ENCODE results near the gene CYYR1. TPM values are rescaled to one million over a fixed set of nuclear protein-coding genes. Genes with fewer than 3 reads are reported as not detected.

Gene CYYR1
- total and polyA plus RNA-seq, 5 experiments from 2014 or later, result not detected

- H3K27me3 Mint-ChIP-seq, result peaks cover 0 to 28% (median 0%) of the 10 kb centered on the region in 5 donors
- H3K36me3 Mint-ChIP-seq, result no peaks in the 10 kb centered on the region
- H3K27ac Mint-ChIP-seq, result no peak overlapping the region
Measured at GRCh38 chr21:26544201-26544775, 28.8 kb downstream of the CYYR1 start.

GRCh38 chr21:26540651-26541050 lies 32.4 kb downstream of the CYYR1 start:
- Mint-ChIP-seq H3K4me1 (no peaks in the 10 kb centered on the region), H3K36me3 (no peaks in the 10 kb centered on the region), H3K9me3 (peaks cover 0 to 2% (median 0%) of the 10 kb centered on the region in 9 donors), H3K27ac (no peak overlapping the region), H3K4me3 (no peak overlapping the region), H3K27me3 (peaks cover 0 to 18% (median 0%) of the 10 kb centered on the region in 5 donors)
- no peak for DNase-seq
- POLR2A ChIA-PET, result no interaction called here
- no peak for ATAC-seq

More at GRCh38 chr21:26544201-26544775, 28.8 kb downstream of the CYYR1 start:
- no peak for ATAC-seq
- Mint-ChIP-seq H3K9me3 (no peaks in the 10 kb centered on the region), H3K4me3 (no peak overlapping the region), H3K4me1 (no peaks in the 10 kb centered on the region)
- no peak for DNase-seq
- POLR2A ChIA-PET, result no interaction called here

GRCh38 chr21:26539566-26539965 lies 33.5 kb downstream of the CYYR1 start:
- POLR2A ChIA-PET, result no interaction called here
- no peak overlapping the region for H3K27ac Mint-ChIP-seq
- DNase-seq (no peak), ATAC-seq (no peak)
- peaks cover 0 to 4% (median 0%) of the 10 kb centered on the region in 9 donors for H3K9me3 Mint-ChIP-seq
- H3K36me3 Mint-ChIP-seq, result no peaks in the 10 kb centered on the region
- no peak overlapping the region for H3K4me3 Mint-ChIP-seq
- H3K4me1 Mint-ChIP-seq, result no peaks in the 10 kb centered on the region
- H3K27me3 Mint-ChIP-seq, result peaks cover 0 to 18% (median under 1%) of the 10 kb centered on the region in 5 donors

GRCh38 chr21:26534517-26534916 lies 38.6 kb downstream of the CYYR1 start:
- H3K27ac Mint-ChIP-seq, result no peak overlapping the region
- ATAC-seq, result no peak
- peaks cover 0 to 4% (median 0%) of the 10 kb centered on the region in 9 donors for H3K9me3 Mint-ChIP-seq
- H3K36me3 Mint-ChIP-seq, result no peaks in the 10 kb centered on the region
- POLR2A ChIA-PET, result no interaction called here
- H3K4me3 Mint-ChIP-seq, result no peak overlapping the region
- peaks cover 0 to 9% (median 2%) of the 10 kb centered on the region in 5 donors for H3K27me3 Mint-ChIP-seq
- no peak for DNase-seq
- H3K4me1 Mint-ChIP-seq, result no peaks in the 10 kb centered on the region

GRCh38 chr21:26532208-26532607 lies 40.9 kb downstream of the CYYR1 start:
- POLR2A ChIA-PET, result no interaction called here
- Mint-ChIP-seq H3K4me3 (no peak overlapping the region), H3K27ac (no peak overlapping the region), H3K9me3 (peaks cover 0 to 4% (median 0%) of the 10 kb centered on the region in 9 donors), H3K4me1 (no peaks in the 10 kb centered on the region), H3K36me3 (no peaks in the 10 kb centered on the region), H3K27me3 (peaks cover 0 to 9% (median 2%) of the 10 kb centered on the region in 5 donors)
- ATAC-seq, result no peak
- DNase-seq, result no peak

GRCh38 chr21:26529526-26529925 lies 43.6 kb downstream of the CYYR1 start:
- peaks cover 0 to 8% (median 1%) of the 10 kb centered on the region in 5 donors for H3K27me3 Mint-ChIP-seq
- no peak overlapping the region for H3K27ac Mint-ChIP-seq
- H3K9me3 Mint-ChIP-seq, result peaks cover 0 to 10% (median 0%) of the 10 kb centered on the region in 9 donors
- no peaks in the 10 kb centered on the region for H3K4me1 Mint-ChIP-seq
- H3K4me3 Mint-ChIP-seq, result no peak overlapping the region
- no peaks in the 10 kb centered on the region for H3K36me3 Mint-ChIP-seq
- POLR2A ChIA-PET, result no interaction called here
- DNase-seq, result no peak
- no peak for ATAC-seq

- peaks cover 0 to 10% (median 0%) of the 10 kb centered on the region in 9 donors for H3K9me3 Mint-ChIP-seq
- H3K4me3 Mint-ChIP-seq, result no peak overlapping the region
- no peak for ATAC-seq
- no peaks in the 10 kb centered on the region for H3K36me3 Mint-ChIP-seq
- H3K4me1 Mint-ChIP-seq, result no peaks in the 10 kb centered on the region
- H3K27me3 Mint-ChIP-seq, result peaks cover 0 to 4% (median 0%) of the 10 kb centered on the region in 5 donors
- no peak overlapping the region for H3K27ac Mint-ChIP-seq
- DNase-seq, result no peak
- POLR2A ChIA-PET, result no interaction called here
Measured at GRCh38 chr21:26528882-26529281, 44.2 kb downstream of the CYYR1 start.

- DNase-seq, result no peak
- H3K9me3 Mint-ChIP-seq, result peaks cover 0 to 13% (median 7%) of the 10 kb centered on the region in 9 donors
- H3K36me3 Mint-ChIP-seq, result no peaks in the 10 kb centered on the region
- POLR2A ChIA-PET, result no interaction called here
- no peak for ATAC-seq
- H3K4me1 Mint-ChIP-seq, result no peaks in the 10 kb centered on the region
- no peaks in the 10 kb centered on the region for H3K27me3 Mint-ChIP-seq
- no peak overlapping the region for H3K27ac Mint-ChIP-seq
- H3K4me3 Mint-ChIP-seq, result no peak overlapping the region
Measured at GRCh38 chr21:26522704-26523103, 50.4 kb downstream of the CYYR1 start.

GRCh38 chr21:26519142-26519541 lies 53.9 kb downstream of the CYYR1 start:
- Mint-ChIP-seq H3K4me3 (no peak overlapping the region), H3K27ac (no peak overlapping the region), H3K36me3 (no peaks in the 10 kb centered on the region), H3K4me1 (no peaks in the 10 kb centered on the region), H3K27me3 (peaks cover 0 to 5% (median 0%) of the 10 kb centered on the region in 5 donors), H3K9me3 (peaks cover 0 to 13% (median 4%) of the 10 kb centered on the region in 9 donors)
- ATAC-seq (no peak), DNase-seq (no peak)
- POLR2A ChIA-PET, result no interaction called here

GRCh38 chr21:26515257-26515656 lies 57.8 kb downstream of the CYYR1 start:
- no peak overlapping the region for H3K27ac Mint-ChIP-seq
- DNase-seq, result no peak
- POLR2A ChIA-PET, result no interaction called here

GRCh38 chr21:26513212-26513611 lies 59.9 kb downstream of the CYYR1 start:
- Mint-ChIP-seq H3K9me3 (peaks cover 0 to 4% (median under 1%) of the 10 kb centered on the region in 9 donors), H3K36me3 (no peaks in the 10 kb centered on the region), H3K27ac (no peak overlapping the region), H3K4me1 (no peaks in the 10 kb centered on the region), H3K27me3 (peaks cover 0 to 9% (median 0%) of the 10 kb centered on the region in 5 donors), H3K4me3 (no peak overlapping the region)
- DNase-seq, result no peak
- ATAC-seq, result no peak
- POLR2A ChIA-PET, result no interaction called here

More at GRCh38 chr21:26515257-26515656, 57.8 kb downstream of the CYYR1 start:
- H3K4me3 Mint-ChIP-seq, result no peak overlapping the region
- H3K36me3 Mint-ChIP-seq, result no peaks in the 10 kb centered on the region
- H3K9me3 Mint-ChIP-seq, result peaks cover 0 to 13% (median 4%) of the 10 kb centered on the region in 9 donors
- no peaks in the 10 kb centered on the region for H3K4me1 Mint-ChIP-seq
- ATAC-seq, result no peak
- peaks cover 0 to 7% (median 0%) of the 10 kb centered on the region in 5 donors for H3K27me3 Mint-ChIP-seq

GRCh38 chr21:26512664-26513063 lies 60.4 kb downstream of the CYYR1 start:
- POLR2A ChIA-PET, result no interaction called here
- no peak for DNase-seq
- no peak overlapping the region for H3K4me3 Mint-ChIP-seq

GRCh38 chr21:26508903-26509302 lies 64.2 kb downstream of the CYYR1 start:
- ATAC-seq (no peak), DNase-seq (no peak)
- no peak overlapping the region for H3K27ac Mint-ChIP-seq
- H3K4me3 Mint-ChIP-seq, result no peak overlapping the region
- H3K27me3 Mint-ChIP-seq, result peaks cover 0 to 4% (median 0%) of the 10 kb centered on the region in 5 donors
- no peaks in the 10 kb centered on the region for H3K4me1 Mint-ChIP-seq
- no peaks in the 10 kb centered on the region for H3K9me3 Mint-ChIP-seq
- POLR2A ChIA-PET, result no interaction called here
- H3K36me3 Mint-ChIP-seq, result no peaks in the 10 kb centered on the region

More at GRCh38 chr21:26512664-26513063, 60.4 kb downstream of the CYYR1 start:
- no peak overlapping the region for H3K27ac Mint-ChIP-seq
- H3K9me3 Mint-ChIP-seq, result peaks cover 0 to under 1% (median 0%) of the 10 kb centered on the region in 9 donors
- ATAC-seq, result no peak
- H3K27me3 Mint-ChIP-seq, result peaks cover 0 to 9% (median 0%) of the 10 kb centered on the region in 5 donors
- no peaks in the 10 kb centered on the region for H3K36me3 Mint-ChIP-seq
- no peaks in the 10 kb centered on the region for H3K4me1 Mint-ChIP-seq

- no peak overlapping the region for H3K4me3 Mint-ChIP-seq
- DNase-seq (no peak), ATAC-seq (no peak)
- no peaks in the 10 kb centered on the region for H3K9me3 Mint-ChIP-seq
- H3K4me1 Mint-ChIP-seq, result no peaks in the 10 kb centered on the region
- H3K27me3 Mint-ChIP-seq, result peaks cover 0 to 3% (median 0%) of the 10 kb centered on the region in 5 donors
- no peaks in the 10 kb centered on the region for H3K36me3 Mint-ChIP-seq
- H3K27ac Mint-ChIP-seq, result no peak overlapping the region
- POLR2A ChIA-PET, result no interaction called here
Measured at GRCh38 chr21:26506956-26507355, 66.1 kb downstream of the CYYR1 start.
